Liver (tissue), 9 donors: ENCODE data around the gene RAPGEF6. TPM values are rescaled to one million over a fixed set of nuclear protein-coding genes. Genes with fewer than 3 reads are reported as not detected.

Experiments used
- DNase-seq: peaks from one replicate; pipeline ENCODE4 v3.0.0-alpha.2; 2017; ENCODE audit warnings: low spot score
- H3K27ac ChIP-seq, 2 donors: one replicate each; pipeline ENCODE4 v1.7.0; 2013; ENCODE audit warnings: inconsistent platforms in 2 of 2, low read length in 2 of 2, control low read depth in 1 of 2, low read depth in 1 of 2, mild to moderate bottlenecking in 1 of 2
- H3K27me3 ChIP-seq, 4 donors: one replicate each; pipeline versions ENCODE4 v1.6.1 to v1.7.0; 2013; ENCODE audit warnings: low read length in 3 of 4, inconsistent platforms in 1 of 4, mild to moderate bottlenecking in 1 of 4, moderate library complexity in 1 of 4; ENCODE audit not compliant: control insufficient read depth in 4 of 4, insufficient read depth in 4 of 4
- H3K36me3 ChIP-seq, 4 donors: one replicate each; pipeline versions ENCODE4 v1.6.1 to v1.7.0; 2013; ENCODE audit warnings: low read length in 3 of 4, mild to moderate bottlenecking in 3 of 4, low read depth in 1 of 4, moderate library complexity in 1 of 4; ENCODE audit not compliant: control insufficient read depth in 4 of 4, insufficient read depth in 3 of 4
- H3K4me1 ChIP-seq, 4 donors: one replicate each; pipeline versions ENCODE4 v1.6.1 to v1.7.0; 2013; ENCODE audit warnings: low read length in 3 of 4, mild to moderate bottlenecking in 3 of 4, moderate library complexity in 1 of 4; ENCODE audit not compliant: control insufficient read depth in 4 of 4, insufficient read depth in 4 of 4
- H3K4me3 ChIP-seq, 3 donors: one replicate each; pipeline versions ENCODE4 v1.6.1 to v1.7.0; 2013; ENCODE audit warnings: low read length in 3 of 3, control low read depth in 1 of 3, low read depth in 1 of 3, mild to moderate bottlenecking in 1 of 3
- H3K9ac ChIP-seq, 2 donors: one replicate each; pipeline ENCODE4 v1.7.0; 2013; ENCODE audit warnings: low read length in 2 of 2, mild to moderate bottlenecking in 2 of 2, moderate library complexity in 2 of 2, control low read depth in 1 of 2, low read depth in 1 of 2
- H3K9me3 ChIP-seq, 4 donors: one replicate each; pipeline versions ENCODE4 v1.6.1 to v1.7.0; 2013; ENCODE audit warnings: low read length in 3 of 4; ENCODE audit not compliant: control insufficient read depth in 4 of 4
- CTCF ChIP-seq: fragments of 150-350 bp; IDR thresholded peaks from 2 replicates; pipeline ENCODE4 v1.5.1; 2017; ENCODE audit warnings: improper control_type of control experiment, low read depth, low read length; ENCODE audit not compliant: missing input control
- EGR1 ChIP-seq, 2 donors: IDR thresholded peaks; 2 replicates each; pipeline ENCODE4 v1.6.1; 2016 to 2018; ENCODE audit warnings: antibody characterized with exemption in 2 of 2, low read depth in 2 of 2
- FOXA1 ChIP-seq: IDR thresholded peaks from 2 replicates; pipeline ENCODE4 v1.6.1; 2016; ENCODE audit warnings: antibody characterized with exemption
- FOXA2 ChIP-seq: IDR thresholded peaks from 2 replicates; pipeline ENCODE4 v1.6.1; 2016; ENCODE audit warnings: antibody characterized with exemption
- GABPA ChIP-seq, 2 donors: IDR thresholded peaks in 1 of 2; conservative IDR thresholded peaks in 1 of 2; 2 replicates each; pipeline ENCODE4 v1.6.1; 2016; ENCODE audit warnings: antibody characterized with exemption in 2 of 2, mild to moderate bottlenecking in 1 of 2, moderate library complexity in 1 of 2
- HNF4A ChIP-seq, 2 donors: conservative IDR thresholded peaks; 2 replicates each; pipeline ENCODE4 v1.6.1; 2016; ENCODE audit warnings: antibody characterized with exemption in 2 of 2, mild to moderate bottlenecking in 2 of 2
- HNF4G ChIP-seq: IDR thresholded peaks from 2 replicates; pipeline ENCODE4 v1.6.1; 2016; ENCODE audit warnings: antibody characterized with exemption
- MAX ChIP-seq: IDR thresholded peaks from 2 replicates; pipeline ENCODE4 v1.6.1; 2016; ENCODE audit warnings: antibody characterized with exemption
- NR2F2 ChIP-seq: IDR thresholded peaks from 2 replicates; pipeline ENCODE4 v1.6.1; 2016; ENCODE audit warnings: antibody characterized with exemption
- RAD21 ChIP-seq, 2 donors: IDR thresholded peaks; 2 replicates each; pipeline ENCODE4 v1.6.1; 2016; ENCODE audit warnings: antibody characterized with exemption in 2 of 2, mild to moderate bottlenecking in 2 of 2
- REST ChIP-seq: IDR thresholded peaks from 2 replicates; pipeline ENCODE4 v1.6.1; 2016; ENCODE audit warnings: antibody characterized with exemption, mild to moderate bottlenecking
- RXRA ChIP-seq, 2 donors: IDR thresholded peaks; 2 replicates each; pipeline ENCODE4 v1.6.1; 2017 to 2018; ENCODE audit warnings: antibody characterized with exemption in 2 of 2, mild to moderate bottlenecking in 1 of 2
- TAF1 ChIP-seq: conservative IDR thresholded peaks from 2 replicates; pipeline ENCODE4 v1.6.1; 2016; ENCODE audit warnings: antibody characterized with exemption, mild to moderate bottlenecking
- YY1 ChIP-seq: IDR thresholded peaks from 2 replicates; pipeline ENCODE4 v1.6.1; 2016; ENCODE audit warnings: antibody characterized with exemption, mild to moderate bottlenecking
- ZBTB33 ChIP-seq: IDR thresholded peaks from 2 replicates; pipeline ENCODE4 v1.6.1; 2016; ENCODE audit warnings: antibody characterized with exemption
- WGBS: extraction: QIAGEN DNeasy Blood & Tissue Kit; methylation state at CpG from one replicate; pipeline ENCODE4 v1.1.7; 2013; 5-methylcytosine and 5-hydroxymethylcytosine counted together
- polyA plus RNA-seq, 2 donors: library from polyadenylated mRNA; stranded (reverse) in 1 of 2; unstranded in 1 of 2; fragments of 200-250 nt in 1 of 2; fragments of >200 nt in 1 of 2; fragmentation: Nextera tagmentation in 1 of 2; extraction: Ambion mirVana in 1 of 2; gene quantifications; one replicate each; pipeline versions ENCODE4 v1.2.1 to v1.2.3, GENCODE V29; 2013 to 2015
- total RNA-seq, 2 donors: library from RNA; depleted of rRNA; stranded (reverse); fragments of >200 nt; gene quantifications; one replicate each; pipeline ENCODE4 v1.2.3, GENCODE V29; 2014
- donor health status: healthy.
- donor health status: healthy.
- donor health status: healthy.
- donor health status: healthy.
- donor health status: healthy.

The RAPGEF6 gene
- total and polyA plus RNA-seq, 4 donors = 1.7 to 16.1 (median 8.6) TPM

GRCh38 chr5:131413605-131414559 is 221.1 kb downstream of the RAPGEF6 start:
- H3K36me3 ChIP-seq = no peaks in the 10 kb centered on the region
- 93% methylated on average over 4 of the region's 4 CpGs for WGBS
- no peak overlapping the region for H3K4me3 ChIP-seq
- H3K9ac ChIP-seq = no peak overlapping the region
- peaks cover 0 to 3% (median 0%) of the 10 kb centered on the region in 4 donors for H3K4me1 ChIP-seq
- no peak for TF ChIP-seq HNF4G
- TF ChIP-seq REST = no peak
- no peak for TF ChIP-seq RAD21 (IDR thresholded peaks at IDR 0.05)
- no peak for TF ChIP-seq CTCF
- no peak for TF ChIP-seq NR2F2
- no peak for TF ChIP-seq GABPA (IDR thresholded peaks at IDR 0.05 in 1 of 2, conservative IDR thresholded peaks at IDR 0.05 in 1 of 2)
- no peak for DNase-seq
- H3K27me3 ChIP-seq = no peaks in the 10 kb centered on the region
- H3K27ac ChIP-seq = no peak overlapping the region
- no peaks in the 10 kb centered on the region for H3K9me3 ChIP-seq

- Histone ChIP-seq H3K4me3 (no peak overlapping the region), H3K9ac (no peak overlapping the region), H3K27me3 (no peaks in the 10 kb centered on the region), H3K4me1 (peaks cover 0 to 8% (median 5%) of the 10 kb centered on the region in 4 donors), H3K36me3 (peaks cover 0 to 3% (median under 1%) of the 10 kb centered on the region in 4 donors), H3K27ac (peak overlapping the region in 1 of 2 donors; percentile 39), H3K9me3 (peaks cover 0 to 8% (median 2%) of the 10 kb centered on the region in 4 donors)
- DNase-seq = no peak
- 56% methylated on average over 6 of the region's 6 CpGs for WGBS
- TF ChIP-seq GABPA (IDR thresholded peaks at IDR 0.05 in 1 of 2, conservative IDR thresholded peaks at IDR 0.05 in 1 of 2) (no peak), FOXA1 (no peak), EGR1 (IDR thresholded peaks at IDR 0.05; ENCODE audit: low read depth in 2 of 2) (no peak), ZBTB33 (no peak), HNF4A (conservative IDR thresholded peaks at IDR 0.05) (peak; percentile 83 to 89), YY1 (no peak), MAX (peak; percentile 91), FOXA2 (no peak), REST (no peak), CTCF (no peak), HNF4G (peak; percentile 63), NR2F2 (no peak), TAF1 (no peak), RXRA (IDR thresholded peaks at IDR 0.05) (peak in 1 of 2 donors; percentile 21)
Measured at GRCh38 chr5:131406975-131407638, 227.9 kb downstream of the RAPGEF6 start.
